Urinary bladder (tissue), 4 donors: Measurements from ENCODE around the gene PAK2. TPM values are rescaled to one million over a fixed set of nuclear protein-coding genes. Genes with fewer than 3 reads are reported as not detected.
"Not testable (repeated sequence)": the region's sequence is repeated elsewhere in the genome, so short reads cannot be mapped to it uniquely, and the experiment has no call there.

Experiments
- DNase-seq: peaks from one replicate; pipeline ENCODE4 v3.0.0-alpha.2; 2015; ENCODE audit errors: extremely low spot score
- H3K27ac ChIP-seq: one replicate; pipeline ENCODE4 v1.5.1; 2013; ENCODE audit warnings: low read depth, mild to moderate bottlenecking, moderate library complexity
- H3K36me3 ChIP-seq: one replicate; pipeline ENCODE4 v1.6.1; 2013; ENCODE audit warnings: mild to moderate bottlenecking, moderate library complexity; ENCODE audit not compliant: insufficient read depth
- H3K4me1 ChIP-seq: one replicate; pipeline ENCODE4 v1.6.1; 2013; ENCODE audit warnings: mild to moderate bottlenecking, moderate library complexity; ENCODE audit not compliant: insufficient read depth
- H3K4me3 ChIP-seq: one replicate; pipeline ENCODE4 v1.5.1; 2013; ENCODE audit warnings: low read depth, low read length
- WGBS: extraction: QIAGEN DNeasy Blood & Tissue Kit; methylation state at CpG from one replicate; pipeline ENCODE4 v1.1.7; 2013; 5-methylcytosine and 5-hydroxymethylcytosine counted together
- polyA plus RNA-seq: library from polyadenylated mRNA; stranded (reverse); fragments of 200-250 nt; gene quantifications from one replicate; pipeline ENCODE4 v1.2.3, GENCODE V29; 2013
- total RNA-seq: library from RNA; depleted of rRNA; stranded (reverse); fragments of >200 nt; gene quantifications from one replicate; pipeline ENCODE4 v1.2.3, GENCODE V29; 2014
- donor health status: healthy with polysubstance abuse.
- donor health status: healthy.

Gene PAK2
- total and polyA plus RNA-seq, 2 donors = 27.1 to 43.1 TPM

DNA sequence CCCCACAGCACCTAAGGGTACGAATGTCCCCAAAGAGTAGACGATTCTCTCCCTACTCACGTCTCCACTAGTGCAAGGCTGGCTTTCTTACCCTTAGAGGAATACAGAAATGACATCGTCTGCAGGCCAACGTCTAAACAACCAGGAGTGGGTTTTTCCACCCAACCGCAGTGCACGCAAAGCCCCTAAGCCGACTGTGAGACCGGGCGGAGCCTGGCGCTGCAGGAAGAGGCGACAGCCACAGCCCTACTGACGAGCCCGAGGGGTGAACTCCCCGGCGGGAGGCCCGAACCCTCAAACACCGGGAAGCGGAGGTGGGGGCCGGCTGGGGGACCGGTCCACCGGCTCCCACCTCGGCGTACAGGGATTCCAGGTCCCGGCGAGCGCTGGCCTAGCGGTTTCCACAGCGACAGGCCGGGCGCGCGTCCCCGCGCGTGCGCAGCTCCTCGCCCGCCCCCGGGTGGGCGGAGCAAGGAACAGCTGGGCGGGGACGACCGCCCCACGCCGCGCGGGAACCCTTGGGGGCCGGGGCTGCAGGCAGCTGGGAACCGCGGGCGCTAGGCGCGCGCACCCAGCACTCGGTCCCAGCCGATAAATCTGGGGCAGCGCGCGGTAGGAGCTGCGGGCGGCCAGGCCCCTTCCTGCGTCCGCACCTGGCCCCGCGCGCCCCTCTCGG, 27.7 kb upstream of the PAK2 start, which contains the start of the genes CEP19 and PIGX:
TSS of gene CEP19 (minus strand) at position 413 of the 676 bp plus-strand sequence. CDS start 3,593 bp downstream, outside the sequence.
TSS of gene PIGX (plus strand) at position 540 of the 676 bp plus-strand sequence.
- no peaks in the 10 kb centered on the region for H3K36me3 ChIP-seq
- no peaks in the 10 kb centered on the region for H3K4me1 ChIP-seq
- under 1% methylated on average over 68 of the region's 68 CpGs for WGBS
- peak within 1 kb of the TSS; percentile 59 for H3K4me3 ChIP-seq
- peak within 1 kb of the TSS; percentile 85 for H3K27ac ChIP-seq
- peak; percentile 37 for DNase-seq

DNA sequence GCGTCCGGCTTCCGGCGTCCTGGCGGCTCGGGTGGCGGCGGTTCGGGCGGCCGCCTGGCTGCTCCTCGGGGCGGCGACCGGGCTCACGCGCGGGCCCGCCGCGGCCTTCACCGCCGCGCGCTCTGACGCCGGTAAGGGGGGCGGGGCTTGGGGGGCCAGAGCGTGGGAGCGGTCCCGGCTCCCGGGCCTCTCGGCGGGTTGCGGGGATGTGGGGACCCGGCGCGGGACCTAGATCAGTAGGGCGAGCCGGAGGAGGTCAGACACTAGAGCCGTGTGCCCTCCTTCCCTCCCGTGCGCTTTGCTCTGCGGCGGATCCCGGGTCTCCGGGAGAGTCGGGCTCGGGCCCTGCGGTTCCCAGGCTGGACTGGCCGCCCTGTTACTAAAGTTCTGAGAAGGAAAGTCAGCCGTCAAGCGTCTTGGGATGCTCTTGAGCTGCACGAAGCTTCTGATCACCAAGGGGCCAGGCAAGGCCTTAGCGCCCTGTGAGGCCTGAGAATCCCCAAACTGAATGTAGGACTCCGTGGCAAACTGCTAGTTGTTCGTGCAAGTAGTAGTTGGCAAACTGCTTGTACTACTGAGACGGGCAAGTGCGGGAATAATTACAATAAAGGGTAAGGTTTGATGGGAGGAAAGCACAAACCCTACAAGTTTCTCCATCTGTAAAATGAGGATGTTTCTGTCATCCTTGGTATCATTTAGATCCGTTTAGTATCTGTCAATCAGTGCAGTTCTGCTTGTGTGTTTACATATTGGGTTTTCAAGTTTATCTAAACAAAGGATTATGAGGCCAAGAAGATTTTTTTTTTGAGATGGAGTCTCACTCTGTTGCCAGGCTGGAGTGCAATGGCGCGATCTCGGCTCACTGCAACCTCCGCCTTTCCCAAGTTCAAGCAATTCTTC, 26.9 kb upstream of the PAK2 start:
- peak overlapping the region; percentile 85 for H3K27ac ChIP-seq
- H3K36me3 ChIP-seq = no peaks in the 10 kb centered on the region
- WGBS = 4% methylated on average over 64 of the region's 64 CpGs
- H3K4me3 ChIP-seq = peak overlapping the region; percentile 59
- no peaks in the 10 kb centered on the region for H3K4me1 ChIP-seq
- peak; percentile 21 for DNase-seq

DNA sequence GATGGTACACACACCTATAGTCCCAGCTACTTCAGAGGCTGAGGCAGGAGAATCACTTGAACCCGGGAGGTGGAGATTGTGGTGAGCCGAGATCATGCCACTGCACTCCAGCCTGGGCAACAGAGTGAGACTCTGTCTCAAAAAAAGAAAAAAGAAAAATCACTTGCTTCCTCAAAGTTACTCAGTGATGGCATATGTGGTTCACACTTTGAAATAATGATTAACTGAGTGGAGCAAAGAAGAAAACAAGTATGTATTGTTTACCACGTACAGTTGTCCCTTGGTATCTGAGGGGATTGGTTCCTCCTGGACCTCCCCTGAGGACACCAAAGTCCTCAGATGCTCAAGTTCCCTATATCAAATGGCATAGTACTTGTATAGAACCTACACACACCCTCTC, 22.5 kb upstream of the PAK2 start:
- 93% methylated on average over 3 of the region's 3 CpGs for WGBS
- H3K4me1 ChIP-seq, H3K4me3 ChIP-seq, H3K27ac ChIP-seq, H3K36me3 ChIP-seq, DNase-seq: not testable (repeated sequence)

DNA sequence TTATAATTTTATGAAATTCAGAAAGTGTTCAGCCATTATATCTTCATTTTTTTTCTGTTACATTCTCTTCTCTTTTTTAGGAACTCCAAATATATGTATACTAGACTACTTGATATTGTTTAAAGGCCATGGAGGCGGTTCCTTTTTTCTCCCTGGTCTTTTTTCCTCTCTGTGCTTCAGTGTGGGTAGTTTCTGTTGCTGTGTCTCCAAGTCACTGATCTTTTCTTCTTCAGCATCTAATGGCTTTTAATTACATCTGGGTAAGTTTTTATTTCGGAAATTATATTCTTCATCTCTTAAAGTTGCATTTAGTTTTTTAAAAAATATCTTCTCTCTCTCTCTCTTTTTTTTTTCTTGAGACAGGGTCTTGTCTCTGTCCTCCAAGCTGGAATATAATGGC, 18.6 kb upstream of the PAK2 start:
- WGBS = 50% methylated on average over 2 of the region's 2 CpGs
- Histone ChIP-seq H3K36me3 (peaks cover 2% of the 10 kb centered on the region), H3K4me3 (no peak overlapping the region), H3K4me1 (no peaks in the 10 kb centered on the region), H3K27ac (no peak overlapping the region)
- no peak for DNase-seq

DNA sequence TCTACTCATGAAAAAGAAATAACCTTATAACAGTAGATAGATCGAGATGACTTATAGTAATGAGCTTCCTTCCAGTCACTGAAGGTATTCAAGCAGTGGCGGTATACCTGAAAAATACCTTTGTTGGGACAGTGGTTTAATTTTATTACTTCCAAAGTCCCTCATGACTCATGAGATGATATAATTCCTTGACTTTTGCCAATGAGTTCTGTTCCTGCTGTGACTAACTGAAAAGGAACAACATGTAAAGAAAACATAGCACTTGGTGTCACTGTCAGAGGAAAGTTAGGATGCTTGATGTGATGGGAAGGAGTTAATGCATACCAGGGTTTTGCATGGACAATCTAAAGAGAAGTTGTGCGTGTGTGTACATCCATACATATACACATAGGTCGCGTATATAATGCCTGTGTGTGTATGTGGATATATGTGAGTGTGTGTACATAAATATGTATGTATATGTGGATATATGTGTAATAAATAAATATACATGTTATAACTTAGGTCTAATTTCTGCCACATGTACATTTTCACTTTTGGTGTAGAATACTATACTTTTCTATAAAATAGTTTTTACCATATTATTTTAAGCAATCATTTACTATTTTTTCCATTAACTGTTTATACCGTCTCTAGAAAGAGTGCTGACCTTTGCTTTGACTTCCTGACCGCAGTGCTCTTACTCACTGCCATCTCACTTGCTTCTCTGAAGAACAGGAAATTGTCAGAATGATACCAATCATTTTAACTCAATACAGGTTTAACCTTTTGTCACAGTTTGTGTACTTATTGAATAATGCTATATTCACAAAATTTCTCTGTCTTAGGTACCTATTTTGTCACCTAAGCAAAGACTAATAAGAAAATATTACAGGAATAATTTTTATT, 12.6 kb upstream of the PAK2 start:
- Histone ChIP-seq H3K27ac (no peak overlapping the region), H3K4me1 (no peaks in the 10 kb centered on the region), H3K4me3 (no peak overlapping the region), H3K36me3 (peaks cover 2% of the 10 kb centered on the region)
- WGBS = 74% methylated on average over 7 of the region's 7 CpGs
- no peak for DNase-seq

DNA sequence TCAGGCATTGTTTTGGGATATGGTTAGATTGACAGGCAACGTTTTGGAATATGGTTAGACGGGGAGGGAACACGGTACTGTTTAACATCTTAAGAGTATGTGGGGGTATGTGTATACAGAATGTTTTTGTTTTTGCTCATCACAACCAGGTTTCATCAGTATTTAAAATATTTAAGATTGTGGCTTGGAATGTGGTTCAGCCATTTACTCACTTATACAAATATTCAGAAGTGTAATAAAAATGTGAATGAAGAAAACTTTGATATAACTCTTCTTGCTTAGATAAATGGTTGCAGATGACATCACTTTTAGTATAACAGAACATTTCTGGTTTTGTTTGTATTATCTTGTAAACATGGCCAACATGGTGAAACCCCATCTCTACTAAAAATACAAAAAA, 3.9 kb upstream of the PAK2 start:
- H3K36me3 ChIP-seq = no peaks in the 10 kb centered on the region
- 89% methylated on average over 3 of the region's 3 CpGs for WGBS
- no peak overlapping the region for H3K4me3 ChIP-seq
- H3K27ac ChIP-seq = no peak overlapping the region
- no peaks in the 10 kb centered on the region for H3K4me1 ChIP-seq
- no peak for DNase-seq

DNA sequence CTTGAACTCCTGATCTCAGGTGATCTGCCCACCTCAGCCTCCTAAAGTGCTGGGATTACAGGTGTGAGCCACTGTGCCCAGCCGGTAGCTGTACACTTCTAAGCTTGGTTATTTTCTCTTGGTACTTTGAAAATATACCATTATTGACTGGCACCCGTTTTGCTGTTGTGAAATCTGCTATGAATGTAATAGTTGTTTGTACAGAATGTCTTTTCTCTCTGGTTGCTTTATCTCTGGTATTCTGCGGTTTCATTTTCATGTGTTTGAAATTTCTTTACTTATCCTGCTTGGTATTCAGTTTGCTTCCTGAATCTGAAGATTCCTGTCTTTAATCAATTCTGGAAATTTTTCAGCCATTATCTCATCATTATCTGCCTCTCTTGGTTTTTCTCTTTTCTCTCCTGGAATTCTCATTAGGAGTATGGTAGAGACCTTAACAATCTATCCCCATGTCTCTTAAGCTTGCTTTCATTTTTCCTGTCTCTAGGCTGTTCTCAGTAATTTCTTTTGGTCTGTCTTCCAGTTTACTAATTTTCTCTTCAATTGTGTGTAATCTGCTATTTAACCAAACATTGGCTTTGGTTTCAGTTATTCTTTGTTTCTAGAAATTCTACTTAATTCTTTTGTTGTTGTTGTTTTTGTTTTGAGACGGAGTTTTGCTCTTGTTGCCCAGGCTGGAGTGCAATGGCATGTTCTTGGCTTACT, 2.8 kb upstream of the PAK2 start:
- Histone ChIP-seq H3K4me3 (no peak overlapping the region), H3K4me1 (no peaks in the 10 kb centered on the region), H3K36me3 (no peaks in the 10 kb centered on the region), H3K27ac (no peak overlapping the region)
- WGBS = 98% methylated on average over 4 of the region's 4 CpGs
- no peak for DNase-seq

DNA sequence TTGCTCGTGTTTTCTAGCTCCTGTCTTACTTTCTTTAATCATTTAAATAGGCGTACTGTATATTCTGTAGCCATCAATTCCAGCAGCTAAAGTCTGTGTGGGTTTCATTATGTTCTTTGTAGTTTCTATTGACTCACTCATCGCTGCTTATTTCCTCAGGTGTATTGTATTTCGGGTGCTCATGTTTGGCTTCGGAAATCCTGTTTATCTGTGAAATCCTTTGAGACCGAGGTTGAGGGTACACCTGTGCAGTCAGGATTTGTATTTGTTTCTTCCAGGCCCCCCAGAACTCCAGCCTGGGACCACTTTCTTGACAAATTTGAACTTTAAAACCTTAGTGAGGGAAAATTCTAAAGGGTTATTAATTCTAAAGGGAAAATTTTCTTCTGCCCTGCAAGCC, 2.0 kb upstream of the PAK2 start:
- H3K27ac ChIP-seq = no peak overlapping the region
- no peaks in the 10 kb centered on the region for H3K36me3 ChIP-seq
- DNase-seq = no peak
- no peak overlapping the region for H3K4me3 ChIP-seq
- WGBS = 96% methylated on average over 6 of the region's 6 CpGs
- H3K4me1 ChIP-seq = no peaks in the 10 kb centered on the region

DNA sequence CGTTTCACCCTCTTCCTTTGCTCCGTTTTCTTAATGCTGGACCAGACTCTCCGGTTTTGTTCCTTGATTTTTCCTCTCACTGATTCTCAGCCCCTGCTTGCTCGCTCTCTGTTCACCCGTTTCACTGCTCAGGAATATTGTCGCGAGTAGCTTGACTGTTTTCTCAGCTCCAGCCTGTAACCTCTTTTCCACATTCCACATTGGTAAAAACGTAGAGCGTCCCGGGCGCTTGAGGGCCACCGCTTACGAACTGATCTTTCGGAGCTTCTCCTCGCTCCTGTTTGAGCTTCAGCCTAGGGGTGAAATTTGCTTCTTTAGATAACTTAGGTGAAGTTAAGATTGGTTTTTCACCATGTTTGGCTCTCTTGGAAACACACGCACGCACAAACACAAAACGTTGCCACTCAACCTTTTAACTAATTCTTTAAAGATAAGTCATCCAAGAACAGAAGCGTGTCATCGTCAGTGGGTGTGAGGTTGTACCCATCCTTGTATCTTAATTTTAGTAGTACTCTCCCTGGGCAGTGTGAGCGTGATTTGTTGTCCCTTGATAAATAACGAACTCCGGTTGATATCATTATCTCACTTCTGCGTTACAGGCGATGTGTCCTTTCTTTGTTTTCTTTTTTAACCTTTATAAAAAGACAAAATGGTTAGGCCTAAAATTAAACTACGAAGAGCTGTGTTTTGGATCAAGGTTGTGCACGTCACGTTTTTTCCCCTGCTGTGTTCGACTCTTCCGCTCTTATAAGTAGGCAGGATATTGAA, 1.0 kb downstream of the PAK2 start:
- no peaks in the 10 kb centered on the region for H3K4me1 ChIP-seq
- H3K4me3 ChIP-seq = peak overlapping the region; percentile 72
- DNase-seq = peak; percentile 35
- no peaks in the 10 kb centered on the region for H3K36me3 ChIP-seq
- H3K27ac ChIP-seq = peak overlapping the region; percentile 80
- under 1% methylated on average over 30 of the region's 30 CpGs for WGBS

DNA sequence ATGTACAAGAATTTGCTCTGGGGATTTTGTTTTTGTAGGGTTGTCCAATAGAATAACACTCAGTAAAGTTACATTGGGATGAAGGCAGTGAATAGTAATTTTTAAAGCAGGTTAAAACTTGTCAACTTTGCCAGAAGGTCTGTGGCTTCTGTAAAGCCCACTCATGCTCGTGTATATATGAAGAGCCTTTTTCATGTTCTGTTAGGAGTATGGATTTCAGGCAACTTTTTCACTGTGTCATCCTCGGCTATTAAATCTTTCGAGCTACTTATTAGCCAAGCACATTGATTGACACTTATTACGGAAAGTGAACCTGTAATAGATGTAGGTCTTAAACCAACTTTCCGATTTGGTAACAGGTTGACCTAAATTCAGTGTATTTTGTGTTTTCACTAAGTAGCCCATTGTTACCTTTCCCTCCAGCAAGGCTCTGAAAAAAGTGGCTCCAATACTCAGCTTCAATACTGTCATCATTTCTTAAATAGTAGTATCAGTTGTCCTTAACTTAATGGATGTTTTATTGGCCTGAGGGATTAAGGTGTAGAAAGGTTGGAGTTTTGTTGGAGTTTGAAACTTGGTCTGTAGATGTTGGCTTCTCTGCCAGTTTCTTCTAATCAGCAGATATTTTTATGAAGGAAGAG, 1.7 kb downstream of the PAK2 start:
- no peaks in the 10 kb centered on the region for H3K36me3 ChIP-seq
- H3K4me1 ChIP-seq = no peaks in the 10 kb centered on the region
- peak overlapping the region; percentile 80 for H3K27ac ChIP-seq
- H3K4me3 ChIP-seq = peak overlapping the region; percentile 72
- 19% methylated on average over 5 of the region's 5 CpGs for WGBS
- no peak for DNase-seq

DNA sequence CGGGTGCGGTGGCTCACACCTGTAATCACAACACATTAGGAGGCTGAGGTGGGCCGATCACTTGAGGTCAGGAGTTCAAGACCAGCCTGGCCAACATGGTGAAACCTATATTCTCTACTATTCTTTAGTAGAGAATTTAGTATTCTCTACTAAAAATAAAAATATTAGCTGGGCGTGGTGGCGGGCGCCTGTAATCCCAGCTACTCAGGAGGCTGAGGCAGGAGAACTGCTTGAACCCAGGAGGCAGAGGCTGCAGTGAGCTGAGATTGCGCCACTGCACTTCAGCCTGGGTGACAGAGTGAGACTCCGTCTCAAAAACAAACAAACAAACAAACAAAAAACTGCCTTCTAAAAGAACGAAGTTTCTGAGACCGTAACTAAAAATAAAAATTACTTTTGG, 3.9 kb downstream of the PAK2 start:
- DNase-seq, H3K4me1 ChIP-seq, H3K4me3 ChIP-seq, H3K27ac ChIP-seq, H3K36me3 ChIP-seq: not testable (repeated sequence)
- 96% methylated on average over 10 of the region's 10 CpGs for whole genome bisulfite sequencing

DNA sequence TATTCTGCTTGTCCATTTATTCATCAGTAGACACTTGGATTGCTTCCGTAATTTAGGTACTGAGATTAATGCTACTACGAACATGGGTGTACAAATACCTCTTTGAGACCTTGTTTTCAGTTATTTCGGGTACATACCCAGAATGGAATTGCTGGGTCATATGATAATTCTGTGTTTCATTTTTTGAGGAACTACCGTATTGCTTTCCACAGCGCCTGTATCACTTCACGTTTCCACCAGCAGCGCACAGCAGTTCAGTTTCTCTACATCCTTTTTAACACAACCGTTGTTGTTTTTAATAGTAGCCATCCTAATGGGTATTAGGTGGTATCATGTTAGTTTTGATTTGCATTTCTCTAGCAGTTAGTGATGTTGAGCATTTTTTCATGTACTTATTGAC, 9.5 kb downstream of the PAK2 start:
- WGBS = 80% methylated on average over 8 of the region's 8 CpGs
- Histone ChIP-seq H3K4me3 (no peak overlapping the region), H3K36me3 (no peaks in the 10 kb centered on the region), H3K27ac (no peak overlapping the region), H3K4me1 (no peaks in the 10 kb centered on the region)
- no peak for DNase-seq
